Uterus (tissue), 2 donors: Measurements from ENCODE around the gene SLC41A3.

Experiments used
- CTCF ChIP-seq, 4 experiments: fragments of 200-600 bp in 2 of 4; fragments of 450-650 bp in 2 of 4; sonication (generic) in 2 of 4; IDR thresholded peaks; one replicate each; pipeline ENCODE4 v1.5.1; 2016 to 2019; ENCODE audit warnings: antibody characterized with exemption in 4 of 4, mild to moderate bottlenecking in 2 of 4, moderate library complexity in 1 of 4
- POLR2A ChIP-seq, 2 donors: fragments of 450-650 bp; IDR thresholded peaks; one replicate each; pipeline ENCODE4 v1.6.1; 2016; ENCODE audit warnings: antibody characterized with exemption in 2 of 2, mild to moderate bottlenecking in 1 of 2, moderate library complexity in 1 of 2

- TF ChIP-seq CTCF (IDR thresholded peaks at IDR 0.05) (no peak), POLR2A (IDR thresholded peaks at IDR 0.05) (no peak)
These were observed 58.7 kb downstream of the SLC41A3 start for GRCh38 chr3:126025116-126025729.
